GM20000 (cell line): ENCODE measurements around the gene RNLS.

ENCODE experiments used
- DNase-seq: peaks from one replicate; pipeline ENCODE4 v3.0.0; 2012; ENCODE audit warnings: low spot score
- TF ChIP-seq, protein P1 (sequence below): IDR thresholded peaks from 2 replicates; pipeline ENCODE4 v1.5.1; 2012; ENCODE audit warnings: mild to moderate bottlenecking, control low read depth; ENCODE audit errors: extremely low read depth, missing control alignments

Gene RNLS

GRCh38 chr10:88383276-88383675 lies 199.8 kb downstream of the RNLS start:
- TF ChIP-seq, protein P1, sequence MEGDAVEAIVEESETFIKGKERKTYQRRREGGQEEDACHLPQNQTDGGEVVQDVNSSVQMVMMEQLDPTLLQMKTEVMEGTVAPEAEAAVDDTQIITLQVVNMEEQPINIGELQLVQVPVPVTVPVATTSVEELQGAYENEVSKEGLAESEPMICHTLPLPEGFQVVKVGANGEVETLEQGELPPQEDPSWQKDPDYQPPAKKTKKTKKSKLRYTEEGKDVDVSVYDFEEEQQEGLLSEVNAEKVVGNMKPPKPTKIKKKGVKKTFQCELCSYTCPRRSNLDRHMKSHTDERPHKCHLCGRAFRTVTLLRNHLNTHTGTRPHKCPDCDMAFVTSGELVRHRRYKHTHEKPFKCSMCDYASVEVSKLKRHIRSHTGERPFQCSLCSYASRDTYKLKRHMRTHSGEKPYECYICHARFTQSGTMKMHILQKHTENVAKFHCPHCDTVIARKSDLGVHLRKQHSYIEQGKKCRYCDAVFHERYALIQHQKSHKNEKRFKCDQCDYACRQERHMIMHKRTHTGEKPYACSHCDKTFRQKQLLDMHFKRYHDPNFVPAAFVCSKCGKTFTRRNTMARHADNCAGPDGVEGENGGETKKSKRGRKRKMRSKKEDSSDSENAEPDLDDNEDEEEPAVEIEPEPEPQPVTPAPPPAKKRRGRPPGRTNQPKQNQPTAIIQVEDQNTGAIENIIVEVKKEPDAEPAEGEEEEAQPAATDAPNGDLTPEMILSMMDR: no peak
- DNase-seq: no peak

DNA sequence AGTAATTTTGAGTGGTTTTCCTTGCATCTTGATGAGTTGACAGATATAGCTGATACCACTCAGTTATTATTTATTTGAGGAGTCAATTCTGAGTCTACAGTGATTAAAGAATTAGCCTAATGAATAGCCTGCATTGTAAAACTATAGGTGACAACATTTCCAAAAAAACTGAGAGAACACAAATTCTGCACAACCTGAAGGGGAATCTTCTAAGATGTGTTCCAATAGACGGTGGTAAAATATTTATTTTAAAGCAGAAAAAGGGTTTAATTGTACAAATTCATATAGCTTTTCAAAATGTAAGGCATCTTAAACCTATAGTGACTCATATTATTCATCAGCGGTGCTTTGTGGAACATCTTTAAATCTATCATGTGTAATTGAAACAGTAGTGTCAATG lies 200.4 kb downstream of the RNLS start:
- DNase-seq: no peak
- TF ChIP-seq, protein P1: no peak

GRCh38 chr10:88379575-88379974 lies 203.5 kb downstream of the RNLS start:
- no peak for DNase-seq
- TF ChIP-seq, protein P1: no peak

DNA sequence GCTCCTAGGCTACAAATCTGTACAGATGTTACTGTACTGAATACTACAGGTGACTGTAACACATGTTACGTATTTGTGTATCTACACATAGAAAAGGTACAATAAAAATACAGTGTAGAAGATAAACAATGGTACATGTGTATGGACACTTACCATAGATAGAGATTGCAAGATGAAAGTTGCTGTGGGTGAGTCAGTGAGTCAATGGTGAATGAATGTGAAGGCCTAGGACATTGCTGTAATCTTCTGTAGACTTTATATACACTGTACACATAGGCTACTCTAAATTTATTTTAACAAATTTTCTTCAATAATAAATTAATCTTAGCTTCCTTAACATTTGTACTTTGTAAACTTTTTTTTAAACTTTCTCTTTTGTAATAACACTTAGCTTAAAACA lies 205.6 kb downstream of the RNLS start:
- TF ChIP-seq, protein P1: no peak
- no peak for DNase-seq

- DNase-seq: no peak
- TF ChIP-seq, protein P1: no peak
Measured at GRCh38 chr10:88374392-88375175, 208.5 kb downstream of the RNLS start.

DNA sequence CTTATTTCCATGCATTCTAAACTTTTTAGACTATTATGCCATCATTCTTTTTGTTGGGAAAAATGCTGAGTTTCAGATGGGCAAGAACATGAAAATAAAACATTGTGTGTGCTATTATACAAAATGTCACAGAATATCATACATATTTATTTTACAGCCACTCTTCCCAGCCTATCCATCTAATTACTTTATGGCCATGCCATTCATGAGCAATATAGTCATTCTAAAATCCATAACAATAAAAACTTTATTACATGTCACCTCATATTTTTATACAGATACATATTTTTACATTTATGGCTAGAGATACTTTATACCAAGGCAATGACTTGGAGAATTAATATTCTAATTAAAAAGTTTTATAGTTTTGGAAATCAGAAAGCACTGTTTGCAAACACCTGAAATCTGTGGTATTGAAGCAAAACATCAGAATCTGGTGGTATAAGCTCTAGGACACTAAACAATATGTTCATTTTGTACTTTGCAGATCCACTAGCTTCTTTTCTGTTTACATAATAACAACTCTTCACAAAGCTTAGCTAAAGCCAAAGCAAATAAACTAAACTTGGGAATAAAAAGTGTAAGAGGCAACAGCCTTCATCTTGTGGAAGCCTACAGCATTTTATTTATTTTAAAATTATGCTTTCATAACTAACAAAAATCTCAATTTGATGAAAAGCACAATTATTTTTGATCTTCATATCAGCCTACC lies 210.1 kb downstream of the RNLS start:
- TF ChIP-seq, protein P1: no peak
- no peak for DNase-seq

DNA sequence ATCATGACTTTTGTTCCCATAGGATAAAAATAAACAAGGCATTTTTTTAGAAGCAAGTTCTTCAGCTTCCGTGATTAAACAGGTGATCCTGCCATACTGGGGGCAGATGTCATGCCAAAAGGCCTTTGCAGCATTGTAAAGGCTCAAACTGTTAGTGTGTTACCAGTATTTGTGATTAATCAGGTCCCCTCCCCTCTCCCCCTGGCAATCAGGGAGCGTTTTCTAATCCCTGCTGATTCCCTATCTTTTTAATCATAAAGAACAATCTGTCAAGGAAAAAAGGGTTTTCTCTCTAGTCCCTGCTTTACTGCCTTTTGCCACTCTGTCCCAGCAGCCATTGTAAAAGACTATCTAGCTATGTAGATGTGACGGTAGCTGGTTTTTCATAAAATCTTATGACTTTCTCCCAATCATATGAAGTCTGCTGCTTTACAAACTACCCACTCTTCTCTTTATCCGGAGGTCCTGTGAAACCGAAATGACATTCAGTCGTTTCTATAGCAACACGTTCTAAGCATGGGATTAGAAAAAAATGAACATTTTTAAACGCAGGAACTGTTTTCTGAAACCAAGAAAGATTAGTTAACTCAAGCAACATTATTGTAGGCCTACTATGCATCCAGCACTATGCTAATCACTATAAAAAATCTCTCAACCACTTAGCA lies 210.9 kb downstream of the RNLS start:
- TF ChIP-seq, protein P1: no peak
- DNase-seq: no peak
